ENCODE data around the gene KLHL25. TPM values are rescaled to one million over a fixed set of nuclear protein-coding genes. Genes with fewer than 3 reads are reported as not detected.

The KLHL25 gene
- total and polyA plus RNA-seq, 2 experiments from 2014 or later, result 2.0 to 7.1 TPM

- no peaks in the 10 kb centered on the region for H3F3A ChIP-seq (ENCODE audit: insufficient read depth)
- in situ Hi-C loops (cut with MboI), result no loop called here
- no peak overlapping the region for H3K9ac ChIP-seq
- no peak overlapping the region for H2AFZ ChIP-seq
- H3K27ac ChIP-seq, result no peak overlapping the region
- no peaks in the 10 kb centered on the region for H3K9me3 ChIP-seq (ENCODE audit: low read depth)
- no peaks in the 10 kb centered on the region for H3K79me2 ChIP-seq (ENCODE audit: insufficient read depth)
- H3K4me2 ChIP-seq (ENCODE audit: unreplicated experiment), result no peak overlapping the region
- DNase-seq, result no peak
- no peaks in the 10 kb centered on the region for H3K4me1 ChIP-seq (ENCODE audit: insufficient read depth)
- H3K36me3 ChIP-seq (ENCODE audit: low read depth), result no peaks in the 10 kb centered on the region
- WGBS, 2 experiments (ENCODE audit: low coverage in 1 of 2, low lambda C conversion rate in 2 of 2, missing lambda C conversion rate in 2 of 2), result 65 to 71% methylated on average over 6 of the region's 6 CpGs
- no peaks in the 10 kb centered on the region; the same call in 1 of the 2 replicates for H3K27me3 ChIP-seq (replicated peaks; ENCODE audit: insufficient read depth)
- no peak overlapping the region for H3K4me3 ChIP-seq
- TF ChIP-seq EZH2phosphoT487 (IDR thresholded peaks at IDR 0.05; ENCODE audit: insufficient read depth, low read depth), result no peak
- no peak for TF ChIP-seq EZH2 (IDR thresholded peaks at IDR 0.05; ENCODE audit: insufficient read depth, poor library complexity, severe bottlenecking)
- no peaks in the 10 kb centered on the region for H3K9me2 ChIP-seq (ENCODE audit: insufficient read depth)
- no peaks in the 10 kb centered on the region for H4K20me1 ChIP-seq (ENCODE audit: insufficient read depth)
Observed at GRCh38 chr15:85821545-85821944, 26.8 kb upstream of the KLHL25 start.

DNA sequence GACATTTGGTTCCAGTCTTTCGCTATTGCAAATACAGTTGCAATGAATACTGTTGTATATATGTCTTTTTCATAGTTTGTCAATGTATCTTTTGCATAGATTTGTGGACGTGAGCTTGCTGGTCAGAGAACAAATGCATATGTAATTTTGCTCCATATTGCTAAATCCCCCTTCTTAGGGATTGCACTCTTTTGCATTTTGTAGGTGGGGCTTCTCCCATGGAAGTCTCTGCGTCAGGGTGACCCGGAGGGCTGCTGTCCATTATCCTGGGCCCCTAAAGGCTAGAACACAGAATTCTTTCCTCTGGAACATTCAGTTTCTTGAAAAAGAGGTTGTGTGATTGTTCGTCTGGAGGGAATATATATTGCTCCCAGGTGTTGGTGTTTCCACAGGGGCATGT is 25.2 kb upstream of the KLHL25 start:
- TF ChIP-seq EZH2phosphoT487 (IDR thresholded peaks at IDR 0.05; ENCODE audit: insufficient read depth, low read depth) (no peak), EZH2 (IDR thresholded peaks at IDR 0.05; ENCODE audit: insufficient read depth, poor library complexity, severe bottlenecking) (no peak)
- Histone ChIP-seq H3F3A (ENCODE audit: insufficient read depth) (no peaks in the 10 kb centered on the region), H3K79me2 (ENCODE audit: insufficient read depth) (no peaks in the 10 kb centered on the region), H3K4me1 (ENCODE audit: insufficient read depth) (no peaks in the 10 kb centered on the region), H3K4me3 (no peak overlapping the region), H2AFZ (no peak overlapping the region), H3K27me3 (replicated peaks; ENCODE audit: insufficient read depth) (no peaks in the 10 kb centered on the region; the same call in 1 of the 2 replicates), H3K9me3 (ENCODE audit: low read depth) (no peaks in the 10 kb centered on the region), H3K27ac (no peak overlapping the region), H3K4me2 (ENCODE audit: unreplicated experiment) (no peak overlapping the region), H3K9me2 (ENCODE audit: insufficient read depth) (no peaks in the 10 kb centered on the region), H4K20me1 (ENCODE audit: insufficient read depth) (no peaks in the 10 kb centered on the region), H3K9ac (no peak overlapping the region), H3K36me3 (ENCODE audit: low read depth) (no peaks in the 10 kb centered on the region)
- in situ Hi-C loops (cut with MboI), result no loop called here
- DNase-seq, result no peak
- WGBS, 2 experiments (ENCODE audit: low coverage in 1 of 2, low lambda C conversion rate in 2 of 2, missing lambda C conversion rate in 2 of 2), result 61 to 78% methylated on average over 5 of the region's 5 CpGs

DNA sequence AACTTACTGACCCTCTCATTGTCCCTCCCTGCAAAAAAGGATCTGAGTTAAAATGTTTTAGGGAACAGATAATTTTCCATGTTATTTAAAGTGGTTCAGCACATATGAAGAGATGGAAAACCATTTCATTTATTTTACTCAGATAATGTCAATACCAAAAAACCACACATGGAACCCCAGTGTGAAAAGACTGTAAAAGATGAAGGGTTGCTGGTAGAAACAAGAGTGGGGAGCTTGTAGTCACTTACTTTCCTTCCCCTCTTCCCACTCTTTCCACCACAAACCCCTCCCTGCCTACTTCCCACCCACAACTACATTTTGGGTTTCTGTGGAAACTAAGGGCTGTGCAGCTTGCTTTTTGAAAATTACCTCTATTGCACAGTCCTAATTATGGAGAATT is 18.5 kb upstream of the KLHL25 start:
- Histone ChIP-seq H2AFZ (no peak overlapping the region), H3K9ac (no peak overlapping the region), H3K9me3 (ENCODE audit: low read depth) (no peaks in the 10 kb centered on the region), H3K79me2 (ENCODE audit: insufficient read depth) (no peaks in the 10 kb centered on the region), H3K36me3 (ENCODE audit: low read depth) (no peaks in the 10 kb centered on the region), H3K4me3 (no peak overlapping the region), H4K20me1 (ENCODE audit: insufficient read depth) (no peaks in the 10 kb centered on the region), H3K27ac (no peak overlapping the region), H3K4me1 (ENCODE audit: insufficient read depth) (no peaks in the 10 kb centered on the region), H3K9me2 (ENCODE audit: insufficient read depth) (no peaks in the 10 kb centered on the region), H3F3A (ENCODE audit: insufficient read depth) (no peaks in the 10 kb centered on the region), H3K4me2 (ENCODE audit: unreplicated experiment) (no peak overlapping the region), H3K27me3 (replicated peaks; ENCODE audit: insufficient read depth) (no peaks in the 10 kb centered on the region)
- in situ Hi-C loops (cut with MboI), result no loop called here
- TF ChIP-seq EZH2phosphoT487 (IDR thresholded peaks at IDR 0.05; ENCODE audit: insufficient read depth, low read depth), result no peak
- TF ChIP-seq EZH2 (IDR thresholded peaks at IDR 0.05; ENCODE audit: insufficient read depth, poor library complexity, severe bottlenecking), result no peak
- no peak for DNase-seq

DNA sequence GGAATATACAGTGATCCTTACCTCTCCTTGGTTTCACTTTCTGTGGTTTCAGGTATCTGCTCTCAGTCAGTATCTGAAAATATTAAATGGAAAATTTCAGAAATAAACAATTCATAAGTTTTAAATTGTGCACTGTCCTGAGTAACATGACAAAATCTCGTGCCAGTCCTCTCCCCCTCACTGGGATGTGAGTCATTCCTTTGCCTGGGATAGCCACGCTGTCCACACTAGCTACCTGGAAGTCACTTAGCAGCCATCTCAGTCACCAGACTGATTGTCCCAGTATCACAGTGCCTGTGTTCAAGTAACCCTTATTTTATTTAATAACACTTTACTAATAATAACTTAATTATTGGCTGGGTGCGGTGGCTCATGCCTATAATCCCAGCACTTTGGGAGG is 15.3 kb upstream of the KLHL25 start:
- 38 to 44% methylated on average over 3 of the region's 3 CpGs for WGBS, 2 experiments (ENCODE audit: low coverage in 1 of 2, low lambda C conversion rate in 2 of 2, missing lambda C conversion rate in 2 of 2)
- Histone ChIP-seq H3F3A (ENCODE audit: insufficient read depth) (no peaks in the 10 kb centered on the region), H2AFZ (no peak overlapping the region), H3K9ac (no peak overlapping the region), H3K4me1 (ENCODE audit: insufficient read depth) (no peaks in the 10 kb centered on the region), H3K4me3 (no peak overlapping the region), H3K27me3 (replicated peaks; ENCODE audit: insufficient read depth) (no peaks in the 10 kb centered on the region), H3K36me3 (ENCODE audit: low read depth) (no peaks in the 10 kb centered on the region), H3K9me2 (ENCODE audit: insufficient read depth) (no peaks in the 10 kb centered on the region), H3K27ac (no peak overlapping the region), H4K20me1 (ENCODE audit: insufficient read depth) (no peaks in the 10 kb centered on the region), H3K9me3 (ENCODE audit: low read depth) (no peaks in the 10 kb centered on the region), H3K79me2 (ENCODE audit: insufficient read depth) (no peaks in the 10 kb centered on the region), H3K4me2 (ENCODE audit: unreplicated experiment) (peak overlapping the region; percentile 20)
- peak; percentile 57 for DNase-seq
- in situ Hi-C loops (cut with MboI), result no loop called here
- no peak for TF ChIP-seq EZH2phosphoT487 (IDR thresholded peaks at IDR 0.05; ENCODE audit: insufficient read depth, low read depth)
- no peak for TF ChIP-seq EZH2 (IDR thresholded peaks at IDR 0.05; ENCODE audit: insufficient read depth, poor library complexity, severe bottlenecking)

- Histone ChIP-seq H4K20me1 (ENCODE audit: insufficient read depth) (no peaks in the 10 kb centered on the region), H3K36me3 (ENCODE audit: low read depth) (no peaks in the 10 kb centered on the region), H3K9me3 (ENCODE audit: low read depth) (no peaks in the 10 kb centered on the region), H3K4me1 (ENCODE audit: insufficient read depth) (no peaks in the 10 kb centered on the region), H3K4me2 (ENCODE audit: unreplicated experiment) (no peak overlapping the region), H3K27ac (no peak overlapping the region), H3F3A (ENCODE audit: insufficient read depth) (no peaks in the 10 kb centered on the region), H3K27me3 (replicated peaks; ENCODE audit: insufficient read depth) (no peaks in the 10 kb centered on the region), H3K4me3 (no peak overlapping the region), H2AFZ (no peak overlapping the region), H3K9ac (no peak overlapping the region), H3K9me2 (ENCODE audit: insufficient read depth) (no peaks in the 10 kb centered on the region), H3K79me2 (ENCODE audit: insufficient read depth) (no peaks in the 10 kb centered on the region)
- 38 to 53% methylated on average over 3 of the region's 3 CpGs for WGBS, 2 experiments (ENCODE audit: low coverage in 1 of 2, low lambda C conversion rate in 2 of 2, missing lambda C conversion rate in 2 of 2)
- DNase-seq, result peak; percentile 5
- in situ Hi-C loops (cut with MboI), result no loop called here
- TF ChIP-seq EZH2phosphoT487 (IDR thresholded peaks at IDR 0.05; ENCODE audit: insufficient read depth, low read depth) (no peak), EZH2 (IDR thresholded peaks at IDR 0.05; ENCODE audit: insufficient read depth, poor library complexity, severe bottlenecking) (no peak)
Observed at GRCh38 chr15:85805420-85805819, 10.7 kb upstream of the KLHL25 start.
